Prostate gland (tissue), 2 donors: ENCODE data around the gene MGAT5.

Experiments used
- CTCF ChIP-seq, 4 experiments: fragments of 200-600 bp in 2 of 4; fragments of 450-650 bp in 2 of 4; sonication (generic) in 2 of 4; IDR thresholded peaks; 1 replicate in 3 of 4; 2 replicates in 1 of 4; pipeline ENCODE4 v1.5.1; 2016 to 2019; ENCODE audit warnings: antibody characterized with exemption in 4 of 4, mild to moderate bottlenecking in 2 of 4, moderate library complexity in 2 of 4
- POLR2AphosphoS5 ChIP-seq: sonication (generic); formaldehyde crosslinking; IDR thresholded peaks from one replicate; pipeline ENCODE4 v1.6.1; 2017; ENCODE audit warnings: antibody characterized with exemption

GRCh38 chr2:134336921-134337320 is 83.0 kb downstream of the MGAT5 start:
- TF ChIP-seq CTCF (IDR thresholded peaks at IDR 0.05) = no peak
- TF ChIP-seq POLR2AphosphoS5 = no peak
